Keratinocyte (primary cell): ENCODE measurements around the gene TNKS1BP1.

Source experiments
- CTCF ChIP-seq, 3 experiments: IDR thresholded peaks in 1 of 3; conservative IDR thresholded peaks in 1 of 3; optimal IDR thresholded peaks in 1 of 3; 2 replicates in 2 of 3; 3 replicates in 1 of 3; pipeline versions ENCODE3 to v1.5.1; 2011; ENCODE audit warnings: low read length in 3 of 3, mild to moderate bottlenecking in 3 of 3, moderate library complexity in 2 of 3, control low read depth in 1 of 3, inconsistent platforms in 1 of 3; ENCODE audit not compliant: insufficient read depth in 2 of 3; ENCODE audit errors: extremely low read depth in 1 of 3
- EZH2 ChIP-seq: IDR thresholded peaks from one replicate; pipeline ENCODE4 v1.6.1; 2012; ENCODE audit warnings: inconsistent platforms, mild to moderate bottlenecking, low read length, moderate library complexity

GRCh38 chr11:57256119-57256518 is 68.6 kb downstream of the TNKS1BP1 start:
- TF ChIP-seq CTCF (optimal IDR thresholded peaks at IDR 0.05 in 1 of 3, IDR thresholded peaks at IDR 0.05 in 1 of 3, conservative IDR thresholded peaks at IDR 0.05 in 1 of 3; ENCODE audit: extremely low read depth in 1 of 3, insufficient read depth in 2 of 3, low read length in 3 of 3): no peak
- TF ChIP-seq EZH2: no peak
